NB4 (cell line): ENCODE results near the gene SIX2.

Experiments used
- DNase-seq: peaks from one replicate; pipeline ENCODE4 v3.0.0; 2010; ENCODE audit warnings: low read depth
- H3K4me3 ChIP-seq: one replicate; pipeline ENCODE4 v1.5.1; 2011; ENCODE audit warnings: mild to moderate bottlenecking, low read depth, low read length, moderate library complexity
- MYC ChIP-seq: IDR thresholded peaks from 2 replicates; pipeline ENCODE4 v1.6.1; 2011; ENCODE audit warnings: low read depth, low read length
- POLR2A ChIP-seq: IDR thresholded peaks from 2 replicates; pipeline ENCODE4 v1.6.1; 2011; ENCODE audit warnings: mild to moderate bottlenecking; ENCODE audit not compliant: insufficient read length; ENCODE audit errors: extremely low read depth
- TF ChIP-seq, protein P1 (sequence below): IDR thresholded peaks from 2 replicates; pipeline ENCODE4 v1.6.1; 2011; ENCODE audit warnings: low read depth, low read length
- TF ChIP-seq, protein P2 (sequence below): IDR thresholded peaks from one replicate; pipeline ENCODE4 v1.5.1; 2012; ENCODE audit warnings: low read depth, low read length

SIX2 gene

DNA sequence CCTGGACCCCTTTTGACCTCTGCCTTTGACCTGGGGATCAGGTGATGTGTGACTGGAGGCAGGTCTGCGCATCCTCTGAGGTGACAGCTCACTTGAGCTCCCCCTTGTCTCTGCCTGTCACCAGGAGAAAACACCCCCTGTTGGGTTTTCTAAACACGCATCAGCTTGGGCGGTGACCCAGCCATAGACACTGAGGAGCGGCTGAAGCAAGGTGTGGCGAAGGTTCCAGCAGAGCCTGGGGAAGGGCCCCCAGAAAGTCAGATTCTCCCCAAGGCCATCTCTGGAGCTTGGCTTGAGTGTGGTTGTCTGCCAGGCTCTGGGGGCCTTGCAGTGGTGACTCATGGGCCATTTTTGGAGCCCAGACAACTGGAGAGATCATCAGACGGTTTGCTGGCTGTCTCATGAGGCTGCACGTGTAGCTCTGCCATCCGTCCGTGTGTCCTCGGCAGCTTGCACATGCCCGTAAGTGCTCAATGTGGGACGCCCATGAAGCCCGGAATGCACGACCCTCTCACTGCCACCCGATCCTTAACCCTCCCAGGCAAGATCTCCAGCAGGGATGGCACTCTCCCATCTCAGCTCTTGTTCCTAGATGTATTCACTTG lies 38.3 kb downstream of the SIX2 start:
- TF ChIP-seq MYC: no peak
- TF ChIP-seq, protein P1, sequence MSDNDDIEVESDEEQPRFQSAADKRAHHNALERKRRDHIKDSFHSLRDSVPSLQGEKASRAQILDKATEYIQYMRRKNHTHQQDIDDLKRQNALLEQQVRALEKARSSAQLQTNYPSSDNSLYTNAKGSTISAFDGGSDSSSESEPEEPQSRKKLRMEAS: no peak
- TF ChIP-seq, protein P2, sequence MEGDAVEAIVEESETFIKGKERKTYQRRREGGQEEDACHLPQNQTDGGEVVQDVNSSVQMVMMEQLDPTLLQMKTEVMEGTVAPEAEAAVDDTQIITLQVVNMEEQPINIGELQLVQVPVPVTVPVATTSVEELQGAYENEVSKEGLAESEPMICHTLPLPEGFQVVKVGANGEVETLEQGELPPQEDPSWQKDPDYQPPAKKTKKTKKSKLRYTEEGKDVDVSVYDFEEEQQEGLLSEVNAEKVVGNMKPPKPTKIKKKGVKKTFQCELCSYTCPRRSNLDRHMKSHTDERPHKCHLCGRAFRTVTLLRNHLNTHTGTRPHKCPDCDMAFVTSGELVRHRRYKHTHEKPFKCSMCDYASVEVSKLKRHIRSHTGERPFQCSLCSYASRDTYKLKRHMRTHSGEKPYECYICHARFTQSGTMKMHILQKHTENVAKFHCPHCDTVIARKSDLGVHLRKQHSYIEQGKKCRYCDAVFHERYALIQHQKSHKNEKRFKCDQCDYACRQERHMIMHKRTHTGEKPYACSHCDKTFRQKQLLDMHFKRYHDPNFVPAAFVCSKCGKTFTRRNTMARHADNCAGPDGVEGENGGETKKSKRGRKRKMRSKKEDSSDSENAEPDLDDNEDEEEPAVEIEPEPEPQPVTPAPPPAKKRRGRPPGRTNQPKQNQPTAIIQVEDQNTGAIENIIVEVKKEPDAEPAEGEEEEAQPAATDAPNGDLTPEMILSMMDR: no peak
- no peak for TF ChIP-seq POLR2A
- no peak overlapping the region for H3K4me3 ChIP-seq
- no peak for DNase-seq

DNA sequence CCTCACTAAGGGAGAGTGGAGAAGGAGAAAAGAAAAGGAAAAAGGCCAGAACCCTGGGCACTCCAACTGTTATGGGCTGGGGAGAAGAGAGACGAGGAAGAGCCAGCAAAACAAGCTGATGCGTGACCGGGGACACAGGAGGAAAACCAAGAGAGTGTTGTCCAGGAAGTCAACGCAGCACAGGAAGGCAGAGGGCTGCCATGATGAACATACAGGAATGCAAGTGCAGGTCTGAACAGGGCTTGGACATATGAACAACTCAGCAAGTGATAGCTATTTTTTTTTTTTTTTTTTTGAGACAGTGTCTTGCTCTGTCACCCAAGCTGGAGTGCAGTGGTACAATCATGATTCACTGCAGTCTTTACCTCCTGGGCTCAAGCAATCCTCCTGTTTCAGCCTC lies 39.3 kb downstream of the SIX2 start:
- no peak overlapping the region for H3K4me3 ChIP-seq
- TF ChIP-seq MYC (no peak), POLR2A (no peak)
- TF ChIP-seq, protein P2: no peak
- TF ChIP-seq, protein P1: no peak
- DNase-seq: no peak

DNA sequence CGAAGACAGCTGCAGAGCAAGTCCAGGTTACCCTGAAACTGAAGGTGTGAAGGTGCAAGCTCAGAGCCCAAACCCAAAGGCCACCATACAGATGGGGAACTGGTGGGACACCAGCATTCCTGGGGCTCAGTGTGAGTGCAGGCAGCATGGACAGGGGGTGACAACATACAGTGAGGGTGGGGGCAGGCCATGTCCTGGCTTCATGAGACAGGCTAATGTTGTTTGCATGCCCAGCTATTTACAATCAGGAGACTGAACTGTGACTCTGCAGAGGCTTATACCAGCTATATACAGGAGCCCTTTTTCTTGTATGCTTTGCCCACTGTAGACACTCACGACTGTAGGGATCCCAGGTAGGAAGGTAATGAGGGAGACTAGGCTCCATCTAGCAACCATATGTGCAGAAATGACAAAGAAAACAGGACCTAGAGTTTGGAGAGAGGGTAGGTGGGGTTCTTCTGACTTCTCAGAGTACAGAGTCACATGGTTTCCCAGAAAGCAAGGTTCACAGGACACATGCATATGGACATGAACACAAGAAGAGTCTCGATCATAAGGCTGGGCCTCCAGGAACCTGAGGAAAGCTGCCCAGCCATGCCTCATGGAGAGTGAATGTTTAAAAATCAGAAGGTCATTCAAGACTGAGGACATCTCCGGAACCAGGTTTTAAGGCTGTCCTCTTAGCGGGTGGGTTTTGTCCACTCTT lies 41.4 kb downstream of the SIX2 start:
- DNase-seq: no peak
- no peak overlapping the region for H3K4me3 ChIP-seq
- TF ChIP-seq POLR2A: no peak
- TF ChIP-seq, protein P1: no peak
- TF ChIP-seq, protein P2: no peak
- no peak for TF ChIP-seq MYC

DNA sequence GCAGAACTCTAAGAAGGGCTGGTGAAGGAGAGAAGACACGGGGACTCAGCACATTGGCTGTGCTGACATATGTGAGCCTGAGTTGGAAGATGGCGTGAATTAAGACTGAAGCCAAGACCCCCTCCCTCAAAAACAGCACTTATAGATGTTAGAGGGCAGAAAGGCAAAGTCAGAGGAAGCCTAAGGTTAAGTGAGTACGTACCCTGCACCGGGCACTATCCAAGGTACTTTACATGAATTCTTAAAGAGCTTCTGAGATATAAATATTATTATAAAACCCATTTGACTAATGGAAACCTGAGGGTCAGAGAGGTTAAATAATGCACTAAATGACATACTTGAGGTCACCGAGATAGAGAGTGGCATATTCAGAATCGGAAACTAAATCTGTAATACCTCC lies 42.2 kb downstream of the SIX2 start:
- DNase-seq: no peak
- TF ChIP-seq, protein P1: no peak
- no peak for TF ChIP-seq MYC
- TF ChIP-seq, protein P2: no peak
- no peak overlapping the region for H3K4me3 ChIP-seq

DNA sequence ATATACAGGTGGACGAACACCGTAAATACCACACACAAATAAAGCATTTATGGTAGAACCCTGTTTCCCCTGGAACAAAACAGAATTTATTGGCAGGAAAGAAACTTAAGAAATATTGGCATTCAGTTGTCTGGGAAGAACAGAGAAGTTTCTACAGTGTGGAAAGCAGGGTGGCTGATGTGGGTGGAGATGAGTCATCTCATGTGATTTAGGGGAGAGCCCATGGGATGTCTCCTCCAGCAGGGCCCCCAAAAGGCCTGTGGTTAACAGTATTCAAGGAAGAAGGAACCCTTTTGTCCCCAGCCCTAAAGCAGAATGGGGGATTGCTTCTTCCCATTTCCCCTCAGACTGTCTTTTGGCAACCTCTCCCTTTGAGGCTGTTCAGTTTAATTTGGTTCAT lies 43.6 kb downstream of the SIX2 start:
- TF ChIP-seq POLR2A (no peak), MYC (no peak)
- TF ChIP-seq, protein P2: no peak
- TF ChIP-seq, protein P1: no peak
- peak; percentile 60 for DNase-seq
- no peak overlapping the region for H3K4me3 ChIP-seq
